Neural cell (in vitro differentiated cells): Measurements from ENCODE around the gene CDC45. TPM values are rescaled to one million over a fixed set of nuclear protein-coding genes. Genes with fewer than 3 reads are reported as not detected.

Experiments
- H2AFZ ChIP-seq: fragments of 200-600, 300-800 bp; sonication (generic), shearing (Covaris generic); 2 replicates; pipeline ENCODE4 v1.6.0; 2014; ENCODE audit warnings: low read depth, mild to moderate bottlenecking, antibody characterized with exemption, low read length, moderate library complexity
- H3F3A ChIP-seq: fragments of 200-600 bp; shearing (Covaris generic); 2 replicates; pipeline ENCODE4 v1.6.1; 2016; ENCODE audit warnings: mild to moderate bottlenecking, moderate library complexity, mixed read lengths, antibody characterized with exemption, low read length; ENCODE audit not compliant: insufficient read depth, poor library complexity, severe bottlenecking
- H3K27ac ChIP-seq: fragments of 200-600, 300-800 bp; sonication (generic), shearing (Covaris generic); 2 replicates; pipeline ENCODE4 v1.5.1; 2014; ENCODE audit warnings: mild to moderate bottlenecking, low read length, moderate library complexity
- H3K27me3 ChIP-seq: fragments of 300-800, 200-600 bp; sonication (generic), shearing (Covaris generic); 2 replicates; pipeline ENCODE4 v1.6.0; 2014; ENCODE audit warnings: mild to moderate bottlenecking, low read depth, low read length, moderate library complexity; ENCODE audit not compliant: insufficient read depth
- H3K36me3 ChIP-seq: fragments of 300-800, 200-600 bp; sonication (generic), shearing (Covaris generic); 2 replicates; pipeline ENCODE4 v1.5.1; 2014; ENCODE audit warnings: mild to moderate bottlenecking, antibody characterized with exemption, low read length, moderate library complexity; ENCODE audit not compliant: insufficient read depth
- H3K4me2 ChIP-seq: fragments of 300-800, 200-600 bp; sonication (generic), shearing (Covaris generic); 2 replicates; pipeline ENCODE4 v1.6.0; 2014; ENCODE audit warnings: mild to moderate bottlenecking, low read length
- H3K4me3 ChIP-seq: fragments of 300-800, 200-600 bp; sonication (generic), shearing (Covaris generic); 2 replicates; pipeline ENCODE4 v1.5.1; 2014; ENCODE audit warnings: mild to moderate bottlenecking, low read length, moderate library complexity
- H3K79me2 ChIP-seq: fragments of 200-600 bp; shearing (Covaris generic); replicated peaks from 2 replicates; pipeline ENCODE4 v1.6.0; 2014; ENCODE audit warnings: mild to moderate bottlenecking, low read length, moderate library complexity; ENCODE audit not compliant: insufficient read depth
- H3K9ac ChIP-seq: fragments of 300-800, 200-600 bp; sonication (generic), shearing (Covaris generic); 2 replicates; pipeline ENCODE4 v1.6.1; 2016; ENCODE audit warnings: mild to moderate bottlenecking, low read length, mixed read lengths
- H3K9me2 ChIP-seq: fragments of 200-600 bp; shearing (Covaris generic); 2 replicates; pipeline ENCODE4 v1.6.1; 2016; ENCODE audit warnings: mild to moderate bottlenecking, low read length, mixed read lengths; ENCODE audit not compliant: insufficient read depth
- H3K9me3 ChIP-seq: fragments of 200-600, 300-800 bp; sonication (generic), shearing (Covaris generic); 2 replicates; pipeline ENCODE4 v1.6.1; 2016; ENCODE audit warnings: mild to moderate bottlenecking, mixed run types, low read length, moderate library complexity, mixed read lengths
- H4K20me1 ChIP-seq: fragments of 200-600 bp; shearing (Covaris generic); 2 replicates; pipeline ENCODE4 v1.6.1; 2016; ENCODE audit warnings: mild to moderate bottlenecking, mixed run types; ENCODE audit not compliant: insufficient read depth
- CTCF ChIP-seq: fragments of 450-650 bp; IDR thresholded peaks from 2 replicates; pipeline ENCODE4 v1.5.1; 2014; ENCODE audit warnings: antibody characterized with exemption, mild to moderate bottlenecking, moderate library complexity; ENCODE audit not compliant: poor library complexity, severe bottlenecking
- EP300 ChIP-seq: fragments of 450-650 bp; conservative IDR thresholded peaks from 2 replicates; pipeline ENCODE4 v1.6.1; 2014; ENCODE audit warnings: antibody characterized with exemption, mild to moderate bottlenecking, moderate library complexity; ENCODE audit not compliant: poor library complexity, severe bottlenecking
- EZH2 ChIP-seq: fragments of 200-600, 300-800 bp; shearing (Covaris generic), sonication (generic); IDR thresholded peaks from 2 replicates; pipeline ENCODE4 v1.6.1; 2014; ENCODE audit warnings: antibody characterized with exemption, low read length, borderline replicate concordance, mild to moderate bottlenecking; ENCODE audit not compliant: insufficient read depth, poor library complexity, severe bottlenecking
- MXI1 ChIP-seq: fragments of 450-650 bp; conservative IDR thresholded peaks from 2 replicates; pipeline ENCODE4 v1.6.1; 2014; ENCODE audit warnings: antibody characterized with exemption, mild to moderate bottlenecking; ENCODE audit not compliant: poor library complexity, severe bottlenecking
- POLR2AphosphoS5 ChIP-seq: IDR thresholded peaks from 2 replicates; pipeline ENCODE4 v1.6.1; 2012
- RAD21 ChIP-seq: fragments of 450-650 bp; conservative IDR thresholded peaks from 2 replicates; pipeline ENCODE4 v1.6.1; 2014; ENCODE audit warnings: antibody characterized with exemption, mild to moderate bottlenecking, moderate library complexity
- REST ChIP-seq: IDR thresholded peaks from 2 replicates; pipeline ENCODE4 v1.6.1; 2012; ENCODE audit warnings: borderline replicate concordance
- SMC3 ChIP-seq: fragments of 450-650 bp; conservative IDR thresholded peaks from 2 replicates; pipeline ENCODE4 v1.6.1; 2014; ENCODE audit warnings: antibody characterized with exemption, mild to moderate bottlenecking, moderate library complexity; ENCODE audit not compliant: poor library complexity
- TAF1 ChIP-seq: IDR thresholded peaks from 2 replicates; pipeline ENCODE4 v1.6.1; 2012; ENCODE audit warnings: low read depth
- polyA plus RNA-seq: library from polyadenylated mRNA; depleted of rRNA; stranded (reverse); fragments of >200 nt; gene quantifications from 2 replicates; pipeline ENCODE4 v1.2.3, GENCODE V29; 2014

The CDC45 gene
- polyA plus RNA-seq, 1 donor from 2014 or later: 3.2 TPM

- H3K27me3 ChIP-seq: no peaks in the 10 kb centered on the region
- H3K9me3 ChIP-seq: no peaks in the 10 kb centered on the region
- H2AFZ ChIP-seq: no peak overlapping the region
- H3K27ac ChIP-seq: no peak overlapping the region
- H3K9ac ChIP-seq: no peak overlapping the region
- no peaks in the 10 kb centered on the region for H3K36me3 ChIP-seq
- no peaks in the 10 kb centered on the region for H3K9me2 ChIP-seq
- no peaks in the 10 kb centered on the region for H3F3A ChIP-seq
- TF ChIP-seq EP300 (no peak), MXI1 (no peak), CTCF (no peak), REST (no peak), POLR2AphosphoS5 (no peak), EZH2 (no peak), TAF1 (no peak), SMC3 (no peak), RAD21 (no peak)
- H3K4me2 ChIP-seq: no peak overlapping the region
- no peak overlapping the region for H3K4me3 ChIP-seq
- no peaks in the 10 kb centered on the region for H3K79me2 ChIP-seq
- H4K20me1 ChIP-seq: no peaks in the 10 kb centered on the region
Observed at GRCh38 chr22:19464975-19465374, 14.7 kb upstream of the CDC45 start.

GRCh38 chr22:19466126-19466716 lies 13.5 kb upstream of the CDC45 start:
- TF ChIP-seq RAD21 (no peak), POLR2AphosphoS5 (no peak), CTCF (no peak), REST (no peak), EP300 (no peak), TAF1 (no peak), EZH2 (no peak), SMC3 (no peak), MXI1 (no peak)
- H3K27ac ChIP-seq: no peak overlapping the region
- no peaks in the 10 kb centered on the region for H3K27me3 ChIP-seq

More at GRCh38 chr22:19466126-19466716, 13.5 kb upstream of the CDC45 start:
- Histone ChIP-seq H3K9ac (no peak overlapping the region), H2AFZ (no peak overlapping the region), H4K20me1 (no peaks in the 10 kb centered on the region), H3K4me3 (no peak overlapping the region), H3F3A (no peaks in the 10 kb centered on the region), H3K36me3 (no peaks in the 10 kb centered on the region), H3K79me2 (no peaks in the 10 kb centered on the region), H3K9me2 (no peaks in the 10 kb centered on the region), H3K9me3 (no peaks in the 10 kb centered on the region), H3K4me2 (no peak overlapping the region)
